GM20000 (cell line): ENCODE data around the gene SERPIND1.

Source experiments
- DNase-seq: peaks from one replicate; pipeline ENCODE4 v3.0.0; 2012; ENCODE audit warnings: low spot score
- TF ChIP-seq, protein P1 (sequence below): IDR thresholded peaks from 2 replicates; pipeline ENCODE4 v1.5.1; 2012; ENCODE audit warnings: mild to moderate bottlenecking, control low read depth; ENCODE audit errors: extremely low read depth, missing control alignments

SERPIND1 gene

DNA sequence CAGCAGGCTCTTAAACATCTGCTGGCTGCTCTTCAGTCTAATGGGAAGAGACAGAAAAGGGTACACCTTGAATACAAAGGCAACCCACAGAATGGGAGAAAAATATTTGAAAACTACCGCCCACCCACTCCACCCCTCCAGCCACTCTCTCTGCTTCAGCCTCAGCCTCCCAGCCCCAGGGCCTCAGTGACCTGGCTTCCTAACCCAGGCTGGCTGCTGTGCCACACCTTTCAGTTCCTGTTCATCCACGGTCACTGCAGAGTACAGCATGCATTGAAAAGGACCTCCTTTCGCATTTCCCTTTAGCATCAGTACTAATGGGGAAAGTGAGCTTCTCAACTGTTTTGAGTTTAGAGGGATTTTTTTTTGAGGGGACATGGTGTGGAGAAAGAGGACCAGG is 28.8 kb upstream of the SERPIND1 start:
- TF ChIP-seq, protein P1, sequence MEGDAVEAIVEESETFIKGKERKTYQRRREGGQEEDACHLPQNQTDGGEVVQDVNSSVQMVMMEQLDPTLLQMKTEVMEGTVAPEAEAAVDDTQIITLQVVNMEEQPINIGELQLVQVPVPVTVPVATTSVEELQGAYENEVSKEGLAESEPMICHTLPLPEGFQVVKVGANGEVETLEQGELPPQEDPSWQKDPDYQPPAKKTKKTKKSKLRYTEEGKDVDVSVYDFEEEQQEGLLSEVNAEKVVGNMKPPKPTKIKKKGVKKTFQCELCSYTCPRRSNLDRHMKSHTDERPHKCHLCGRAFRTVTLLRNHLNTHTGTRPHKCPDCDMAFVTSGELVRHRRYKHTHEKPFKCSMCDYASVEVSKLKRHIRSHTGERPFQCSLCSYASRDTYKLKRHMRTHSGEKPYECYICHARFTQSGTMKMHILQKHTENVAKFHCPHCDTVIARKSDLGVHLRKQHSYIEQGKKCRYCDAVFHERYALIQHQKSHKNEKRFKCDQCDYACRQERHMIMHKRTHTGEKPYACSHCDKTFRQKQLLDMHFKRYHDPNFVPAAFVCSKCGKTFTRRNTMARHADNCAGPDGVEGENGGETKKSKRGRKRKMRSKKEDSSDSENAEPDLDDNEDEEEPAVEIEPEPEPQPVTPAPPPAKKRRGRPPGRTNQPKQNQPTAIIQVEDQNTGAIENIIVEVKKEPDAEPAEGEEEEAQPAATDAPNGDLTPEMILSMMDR: no peak
- DNase-seq: no peak

DNA sequence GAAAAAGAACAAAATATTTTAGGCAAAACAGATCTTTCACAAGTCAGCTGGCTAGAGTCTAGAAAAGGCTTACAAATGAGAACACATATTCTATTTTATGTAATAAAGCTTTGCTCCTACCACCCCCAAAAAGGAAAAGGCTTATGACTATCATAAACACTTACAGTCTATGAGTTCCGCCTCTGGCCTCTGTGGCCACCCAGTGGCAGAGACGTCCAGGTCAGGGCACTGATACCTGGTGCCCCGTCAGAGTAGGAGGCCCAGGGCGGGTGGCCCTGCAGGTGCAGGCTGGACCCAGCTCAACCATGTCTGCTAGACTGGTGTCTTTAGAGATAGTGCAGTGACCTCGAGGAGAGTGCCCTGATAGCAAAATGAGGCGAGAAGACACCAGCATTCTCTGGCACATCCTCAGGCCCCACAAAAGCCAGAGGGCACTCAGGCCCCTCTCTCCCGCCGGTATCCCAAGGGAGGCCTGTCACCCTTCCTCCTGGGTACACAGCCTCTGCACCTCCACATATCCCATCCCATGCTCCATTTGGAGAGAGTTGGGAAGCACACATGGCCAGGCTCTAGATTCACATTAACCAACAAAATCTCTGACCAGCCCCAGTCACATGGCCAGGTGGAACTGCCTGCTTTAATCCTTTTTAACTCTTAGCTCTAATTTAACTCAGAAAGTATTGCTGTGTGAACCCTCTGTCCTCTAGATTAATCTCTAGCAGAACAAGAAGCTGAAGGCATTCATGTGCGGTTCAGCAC is 27.3 kb upstream of the SERPIND1 start:
- no peak for DNase-seq
- TF ChIP-seq, protein P1: no peak

DNA sequence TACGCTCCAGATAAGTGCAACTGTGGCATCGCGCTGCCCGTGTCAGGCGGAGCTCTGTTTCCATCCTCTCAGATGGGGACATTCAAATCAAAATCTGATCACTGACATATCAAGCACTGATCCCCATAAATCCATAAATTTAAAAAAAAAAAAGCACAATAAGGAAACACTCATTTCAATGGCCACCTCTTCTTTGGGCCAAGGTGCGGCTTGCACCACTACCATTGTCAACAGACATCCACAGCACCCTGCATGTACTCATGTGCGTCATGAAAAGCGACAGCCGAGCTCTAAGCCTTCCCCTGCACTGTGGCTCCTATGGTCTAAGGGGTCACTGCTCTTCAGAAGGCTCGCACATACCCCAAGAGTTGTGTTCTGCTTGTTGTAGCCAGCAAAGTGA is 26.7 kb upstream of the SERPIND1 start:
- TF ChIP-seq, protein P1: no peak
- no peak for DNase-seq

GRCh38 chr22:20748082-20748481 is 25.8 kb upstream of the SERPIND1 start:
- TF ChIP-seq, protein P1: no peak
- no peak for DNase-seq

DNA sequence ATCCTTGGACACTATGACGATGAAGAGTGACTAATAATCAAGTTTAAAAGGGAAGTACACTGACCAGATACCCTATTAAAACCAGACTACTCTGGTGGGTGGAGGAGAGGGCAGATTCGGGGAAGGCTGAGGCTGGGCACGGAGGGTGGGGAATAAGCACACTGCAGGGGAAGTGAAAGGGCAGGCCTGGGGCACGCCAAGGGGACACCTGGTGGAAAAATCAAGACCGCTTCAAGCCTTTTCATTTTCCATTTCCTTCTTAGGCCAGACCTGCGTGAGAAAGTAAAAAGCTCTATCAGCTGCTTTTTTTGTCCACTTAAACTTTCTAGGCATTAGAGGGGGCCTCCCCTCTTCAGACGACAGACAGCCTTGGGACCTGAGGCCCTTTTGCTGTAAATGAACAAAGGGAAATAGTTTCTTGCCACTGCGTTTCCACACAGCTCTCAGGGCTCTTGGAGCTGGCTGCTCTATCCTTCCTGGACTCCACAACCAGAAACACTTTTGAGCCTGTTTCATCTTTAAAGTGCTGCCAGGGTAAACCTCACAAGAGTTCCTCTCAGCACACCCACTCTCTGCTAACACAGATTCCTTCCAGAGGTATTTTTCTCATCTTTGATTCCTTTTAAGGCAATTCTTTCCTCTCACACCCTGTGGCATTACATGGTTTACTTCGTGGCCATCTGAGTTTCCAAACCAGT is 25.0 kb upstream of the SERPIND1 start:
- TF ChIP-seq, protein P1: no peak
- DNase-seq: peak; percentile 74

GRCh38 chr22:20749453-20749852 is 24.5 kb upstream of the SERPIND1 start:
- DNase-seq: no peak
- TF ChIP-seq, protein P1: no peak

DNA sequence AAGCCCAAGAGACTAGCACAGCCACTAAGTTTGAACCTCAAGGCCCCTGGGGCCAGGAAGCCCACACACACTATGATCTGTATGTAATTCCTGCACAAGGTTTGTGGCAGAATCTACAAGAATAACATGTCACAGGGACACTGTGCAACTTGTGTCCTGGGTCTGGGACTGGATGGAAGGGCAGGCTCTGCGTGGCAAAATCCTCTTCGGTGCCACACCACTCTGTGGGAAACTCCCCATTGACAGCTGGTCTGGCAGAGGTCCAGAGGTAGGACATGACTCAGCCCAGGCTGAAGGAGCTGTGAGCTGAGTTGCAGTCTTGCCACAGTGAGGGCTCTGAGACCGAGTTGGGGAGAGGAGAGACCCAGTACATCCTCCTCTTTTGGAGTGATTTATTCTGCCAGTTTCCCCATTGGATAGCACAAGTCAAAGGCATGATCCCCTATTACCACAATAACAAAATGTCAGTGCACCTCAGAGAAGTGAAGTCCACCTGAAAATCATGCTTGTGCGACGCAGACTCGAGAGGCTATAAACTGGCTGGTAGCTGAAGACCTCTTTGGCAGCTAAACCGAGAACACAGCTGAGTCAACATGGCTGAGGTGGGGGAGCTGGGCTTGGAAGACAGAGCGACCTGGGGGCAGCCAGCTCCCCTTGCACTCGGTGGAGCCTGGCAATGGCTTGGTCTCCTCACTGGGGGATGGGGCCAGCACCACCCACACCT is 23.3 kb upstream of the SERPIND1 start:
- TF ChIP-seq, protein P1: no peak
- peak; percentile 62 for DNase-seq
